HG02588 (cell line): ENCODE measurements around the gene ACTR2.

Source experiments
- ATAC-seq: cut with Tn5 transposase; IDR thresholded peaks from one replicate; pipeline ENCODE4 v1.9.1; 2021; ENCODE audit warnings: mild to moderate bottlenecking, moderate library complexity; ENCODE audit not compliant: unreplicated experiment

ACTR2 gene

DNA sequence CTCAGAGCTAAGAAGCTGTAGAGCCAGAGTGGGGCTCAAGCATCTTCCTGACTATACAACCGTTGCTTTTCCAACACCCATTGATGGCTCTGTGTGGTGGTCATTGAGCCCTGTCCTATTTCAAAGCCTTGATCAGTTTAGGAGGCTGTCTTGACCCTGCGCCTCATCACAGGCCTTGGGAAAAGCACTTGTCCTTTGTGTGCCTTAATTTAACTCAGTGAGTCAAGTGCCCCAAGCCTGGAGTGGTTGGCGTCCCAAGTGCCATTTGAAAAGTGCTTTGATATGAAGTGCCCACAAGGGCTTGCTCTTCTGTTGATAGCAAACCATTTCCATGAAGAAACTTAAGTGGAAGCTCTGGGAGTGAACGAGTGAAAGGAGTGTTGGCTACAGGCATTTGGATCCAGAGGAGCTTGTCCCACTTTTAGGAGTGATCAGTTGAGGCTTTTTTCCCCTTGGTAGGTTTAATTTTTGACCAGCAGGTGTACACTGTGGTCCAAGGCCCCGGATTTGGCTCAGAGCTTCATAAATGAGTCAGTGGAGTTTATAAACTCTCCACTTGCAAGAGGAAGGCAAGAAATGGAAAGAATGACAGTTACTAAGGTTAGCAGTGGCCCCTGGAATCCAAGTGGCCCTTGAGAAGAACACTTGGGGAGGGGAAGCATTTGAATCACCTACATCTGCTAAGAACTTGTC lies 50.3 kb downstream of the ACTR2 start:
- no peak for ATAC-seq

- ATAC-seq: no peak
Measured at GRCh38 chr2:65278531-65278981, 50.9 kb downstream of the ACTR2 start.

DNA sequence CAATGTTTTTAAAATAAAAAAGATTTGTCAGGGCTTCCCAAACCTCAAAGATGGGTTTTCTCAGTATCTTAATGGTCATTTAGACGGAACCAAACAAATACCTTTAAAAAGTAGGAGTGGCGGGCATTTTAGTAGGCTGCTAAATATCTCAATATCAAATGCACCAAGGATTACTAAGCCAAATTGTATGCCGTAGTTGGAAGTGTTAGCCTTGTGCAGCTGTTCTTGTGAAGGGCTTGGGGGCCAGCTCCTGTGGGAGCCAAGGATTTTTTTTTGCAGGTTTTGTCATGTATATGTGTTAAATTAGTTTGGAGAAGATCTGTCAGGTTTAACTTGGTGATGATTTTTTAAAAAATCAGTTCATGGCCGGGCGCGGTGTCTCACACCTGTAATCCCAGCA lies 52.1 kb downstream of the ACTR2 start:
- no peak for ATAC-seq

GRCh38 chr2:65281627-65282351 lies 54.2 kb downstream of the ACTR2 start:
- ATAC-seq: no peak

- ATAC-seq: no peak
Measured at GRCh38 chr2:65282477-65283053, 54.9 kb downstream of the ACTR2 start.

DNA sequence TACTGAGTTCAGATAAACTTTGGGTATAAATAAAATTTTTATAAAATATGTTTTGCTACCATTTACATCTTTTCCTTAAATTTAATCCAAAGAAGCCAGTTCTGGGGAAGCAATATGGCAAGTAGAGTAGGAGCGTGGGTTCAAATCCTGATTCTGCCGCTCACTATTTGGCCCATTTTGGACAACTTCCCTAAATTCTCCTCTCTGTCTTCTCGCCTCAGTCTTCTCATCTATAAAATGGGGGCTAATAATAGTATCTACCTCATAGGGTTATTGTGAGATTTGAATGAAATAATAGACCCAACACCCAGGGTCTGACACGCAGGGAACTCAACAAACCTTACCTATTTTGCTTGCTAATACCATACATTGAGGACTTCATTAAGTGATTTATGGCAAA lies 59.7 kb downstream of the ACTR2 start:
- no peak for ATAC-seq

DNA sequence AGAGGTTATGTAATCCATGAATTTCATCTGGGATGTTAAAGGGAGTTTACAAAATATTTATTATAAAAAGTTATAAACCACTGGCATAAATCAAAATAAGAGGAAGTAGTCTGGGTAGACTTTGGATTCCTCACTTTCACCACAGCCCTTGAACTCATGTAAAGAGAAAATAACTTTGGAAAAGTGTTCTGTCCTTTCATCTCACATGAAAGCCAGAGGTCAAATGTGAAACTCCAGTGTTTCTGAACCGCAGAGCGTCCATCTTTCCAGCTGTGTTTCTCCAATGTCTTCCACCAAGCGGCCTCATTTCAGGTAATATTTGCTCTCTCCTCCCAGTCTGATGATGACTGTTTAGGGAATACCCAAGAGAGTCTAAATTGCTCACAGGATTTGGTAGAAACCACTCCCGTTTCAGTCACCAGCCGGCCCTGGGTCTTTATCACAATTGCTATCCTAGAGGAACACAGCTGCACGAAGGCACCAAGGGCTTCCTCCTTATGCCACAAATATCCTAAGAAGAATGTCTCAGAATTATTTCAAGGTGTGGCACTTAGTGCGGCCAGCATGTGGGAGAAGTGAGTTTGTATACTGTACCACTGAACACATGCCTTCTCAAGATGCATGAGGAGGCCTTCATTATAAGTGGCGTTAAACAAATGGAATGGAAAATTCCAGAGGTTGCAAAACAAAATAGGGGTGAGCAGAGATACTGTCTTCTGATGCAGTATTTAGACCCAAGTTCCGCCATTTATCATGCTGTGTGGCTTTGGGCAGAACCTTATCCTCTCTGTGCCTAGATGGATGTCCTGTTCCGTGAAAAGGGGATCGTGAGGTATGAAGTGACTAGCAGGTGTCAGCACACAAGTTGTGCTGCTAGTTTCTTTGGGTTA lies 63.8 kb downstream of the ACTR2 start:
- no peak for ATAC-seq

DNA sequence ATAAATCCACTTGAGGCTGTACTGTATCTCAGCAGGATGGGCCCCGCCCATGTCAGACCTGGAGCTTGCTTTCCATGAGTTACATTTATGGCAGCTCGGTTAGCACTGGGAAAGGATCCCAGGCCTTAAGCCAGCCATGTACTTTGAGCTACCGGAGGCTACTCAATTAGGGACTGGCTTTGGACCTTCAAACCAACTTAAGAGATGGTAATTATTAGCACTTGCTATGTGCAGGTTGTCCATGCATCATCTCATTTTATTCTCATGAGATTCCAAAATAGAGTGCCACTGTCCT lies 64.4 kb downstream of the ACTR2 start:
- ATAC-seq: no peak

- no peak for ATAC-seq
Measured at GRCh38 chr2:65292461-65293011, 64.9 kb downstream of the ACTR2 start.

GRCh38 chr2:65293376-65293775 lies 65.7 kb downstream of the ACTR2 start:
- no peak for ATAC-seq

DNA sequence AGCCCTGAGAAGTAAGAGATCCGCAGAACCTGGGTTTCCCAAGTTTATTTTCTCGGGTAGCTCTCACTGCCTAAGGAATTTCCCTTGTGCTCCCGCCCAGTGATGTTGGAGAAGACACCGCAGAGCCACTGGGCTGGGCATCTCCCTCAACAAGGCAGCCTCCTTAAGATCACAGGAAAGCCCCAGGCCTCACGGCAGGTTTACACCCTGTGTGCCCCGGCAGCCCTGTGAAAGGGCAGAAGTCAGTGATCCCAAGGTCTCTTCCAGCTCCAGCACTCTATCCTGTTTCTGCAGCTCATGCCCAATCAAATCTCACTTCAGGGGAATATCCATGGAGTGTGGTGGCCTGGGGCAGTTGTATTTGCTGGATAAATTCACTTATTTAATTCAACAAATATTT lies 66.5 kb downstream of the ACTR2 start:
- no peak for ATAC-seq

- ATAC-seq: no peak
Measured at GRCh38 chr2:65294701-65295100, 67.1 kb downstream of the ACTR2 start.

DNA sequence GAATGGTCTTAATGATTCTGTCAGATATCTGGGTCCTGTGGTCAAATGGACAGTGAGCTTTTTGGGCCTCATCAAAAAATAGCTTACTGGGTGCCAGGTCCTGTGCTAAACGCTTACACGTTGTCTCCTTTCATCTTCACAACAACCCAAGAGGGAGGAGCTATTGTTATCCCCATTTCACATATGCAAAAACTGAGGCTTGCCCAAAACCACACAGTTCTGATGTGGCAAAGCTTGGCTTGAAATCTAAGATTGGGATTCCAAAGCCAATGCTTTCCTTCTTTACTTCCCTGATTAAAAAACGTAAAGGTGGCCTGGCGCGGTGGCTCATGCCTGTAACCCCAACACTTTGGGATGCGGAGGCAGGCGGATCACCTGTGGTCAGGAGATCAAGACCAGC lies 69.3 kb downstream of the ACTR2 start:
- no peak for ATAC-seq

- no peak for ATAC-seq
Measured at GRCh38 chr2:65297544-65297943, 69.9 kb downstream of the ACTR2 start.

DNA sequence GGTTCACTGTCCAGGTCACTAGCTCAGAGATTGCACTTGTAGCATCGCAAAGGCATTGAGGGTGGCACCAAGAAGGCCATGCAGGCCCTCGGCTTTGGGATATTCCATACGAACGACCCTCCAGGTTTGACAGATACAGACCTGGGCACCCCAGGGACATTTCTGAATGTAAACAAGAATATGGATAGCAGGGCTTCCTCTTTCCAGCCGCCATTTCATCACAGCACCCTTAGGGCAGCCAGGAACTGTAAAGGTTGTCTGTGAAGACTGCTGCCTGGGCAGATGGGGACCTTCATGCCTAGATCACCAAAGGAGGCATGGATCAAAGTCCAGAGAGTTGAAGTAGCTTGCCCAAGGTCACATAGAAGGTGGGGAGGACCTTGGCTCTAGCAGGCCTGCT lies 70.5 kb downstream of the ACTR2 start:
- ATAC-seq: no peak

DNA sequence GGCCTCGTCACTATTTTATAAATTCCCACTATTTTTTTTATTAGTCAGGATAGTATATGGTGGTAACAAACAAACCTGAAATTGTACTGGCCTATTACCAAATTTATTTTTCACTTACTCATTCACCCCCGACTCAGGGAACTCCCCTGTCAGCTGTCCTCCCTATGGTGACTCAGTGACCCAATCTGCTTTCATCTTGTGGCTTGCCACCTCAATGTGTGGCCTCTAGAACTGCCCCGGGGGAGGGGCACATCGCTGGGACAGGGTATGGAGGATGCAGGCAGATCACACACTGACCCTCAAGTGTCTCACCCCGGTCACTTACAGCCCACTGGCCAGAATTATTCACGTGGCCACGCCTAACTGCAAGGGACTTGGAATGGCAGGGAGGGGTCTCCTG lies 71.6 kb downstream of the ACTR2 start:
- ATAC-seq: no peak

GRCh38 chr2:65300134-65300760 lies 72.6 kb downstream of the ACTR2 start:
- ATAC-seq: no peak

DNA sequence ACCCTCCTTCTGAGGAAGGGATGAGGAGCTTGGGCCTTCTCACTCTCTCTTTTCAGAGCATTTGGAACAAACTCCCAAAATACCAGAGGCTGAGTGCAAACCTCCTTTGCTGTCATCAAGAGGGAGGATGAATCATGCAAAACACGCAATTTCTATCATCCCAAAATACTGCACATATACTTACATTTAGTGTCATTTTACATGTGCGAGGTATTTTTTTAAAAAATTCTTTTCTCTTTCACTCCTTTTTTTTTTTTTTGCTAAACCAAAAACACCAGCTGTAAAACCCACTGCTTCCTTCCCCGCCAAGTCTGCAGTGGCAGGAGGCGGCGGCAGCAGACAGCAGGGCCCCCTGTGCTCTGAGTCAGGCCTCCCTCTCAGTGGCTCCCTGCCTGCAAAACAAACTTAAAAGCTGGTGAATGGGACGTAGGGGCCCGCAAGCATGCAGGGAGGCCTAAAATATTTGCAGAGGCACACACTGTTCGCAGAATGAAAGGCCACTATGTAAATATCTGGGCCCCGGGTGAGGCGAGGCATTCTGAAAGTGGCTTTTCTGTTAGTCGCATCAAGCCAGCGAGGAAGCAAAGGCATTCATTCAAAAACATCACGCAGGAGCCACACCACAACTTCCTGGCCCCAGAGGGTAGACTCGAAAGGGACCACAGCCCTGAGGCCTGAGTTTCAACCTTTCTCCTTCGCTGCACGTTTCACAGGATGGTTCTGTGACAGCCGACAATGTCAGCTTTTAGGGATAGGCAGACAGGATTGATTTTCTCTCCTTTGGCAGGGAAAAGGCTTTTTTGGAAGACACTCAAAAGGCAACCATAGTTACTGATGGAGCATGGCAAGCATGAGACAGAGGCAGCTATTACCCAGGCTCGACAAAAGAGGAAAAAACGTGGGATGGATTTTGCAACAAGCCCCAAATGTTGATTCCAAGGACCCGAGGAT lies 73.4 kb downstream of the ACTR2 start:
- peak; percentile 88 for ATAC-seq

DNA sequence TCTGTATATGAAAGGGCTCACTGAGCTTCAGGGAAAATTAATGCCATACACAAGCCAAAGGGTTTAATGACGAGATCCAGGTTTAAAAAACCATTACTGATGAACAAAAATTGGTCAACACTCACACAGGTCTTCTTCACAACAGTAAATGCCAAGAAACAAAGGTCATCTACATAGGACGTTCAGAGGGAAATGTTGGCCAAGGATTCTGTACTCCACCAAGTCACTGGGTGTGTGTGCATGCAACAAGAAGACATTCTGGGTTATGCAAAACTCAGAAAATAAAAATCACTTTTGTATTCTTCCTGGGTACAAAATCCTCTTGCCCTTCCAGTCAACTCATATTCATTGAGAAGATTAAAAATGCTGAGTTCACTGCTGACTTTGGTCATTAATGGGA lies 78.3 kb downstream of the ACTR2 start:
- ATAC-seq: no peak

- no peak for ATAC-seq
Measured at GRCh38 chr2:65309699-65310098, 82.1 kb downstream of the ACTR2 start.
